ENCODE data around the gene LRRC4C.

The LRRC4C gene

GRCh38 chr11:40513281-40513680, 946.2 kb downstream of the LRRC4C start:
- Mint-ChIP-seq H3K27me3 (no peaks in the 10 kb centered on the region), H3K27ac (no peak overlapping the region), H3K4me3 (no peak overlapping the region), H3K4me1 (no peaks in the 10 kb centered on the region), H3K9me3 (peaks cover 3 to 6% of the 10 kb centered on the region in 2 donors), H3K36me3 (no peaks in the 10 kb centered on the region)
- ATAC-seq (replicated peaks) (no peak), DNase-seq (no peak)

GRCh38 chr11:40508303-40508702, 951.1 kb downstream of the LRRC4C start:
- H3K9me3 Mint-ChIP-seq: peaks cover 0 to 2% of the 10 kb centered on the region in 2 donors
- DNase-seq: no peak
- no peaks in the 10 kb centered on the region for H3K4me1 Mint-ChIP-seq
- no peaks in the 10 kb centered on the region for H3K27me3 Mint-ChIP-seq
- H3K4me3 Mint-ChIP-seq: no peak overlapping the region
- ATAC-seq (replicated peaks): no peak
- no peak overlapping the region for H3K27ac Mint-ChIP-seq
- H3K36me3 Mint-ChIP-seq: no peaks in the 10 kb centered on the region

GRCh38 chr11:40506226-40506625, 953.2 kb downstream of the LRRC4C start:
- no peak for DNase-seq
- Mint-ChIP-seq H3K4me3 (no peak overlapping the region), H3K4me1 (no peaks in the 10 kb centered on the region), H3K27ac (no peak overlapping the region), H3K36me3 (no peaks in the 10 kb centered on the region), H3K27me3 (no peaks in the 10 kb centered on the region), H3K9me3 (peaks cover 6 to 13% of the 10 kb centered on the region in 2 donors)
- ATAC-seq (replicated peaks): no peak

GRCh38 chr11:40491341-40491740, 968.1 kb downstream of the LRRC4C start:
- H3K27ac Mint-ChIP-seq: no peak overlapping the region

GRCh38 chr11:40467771-40468170, 991.7 kb downstream of the LRRC4C start:
- H3K9me3 Mint-ChIP-seq: peaks cover 0 to 9% of the 10 kb centered on the region in 2 donors
- no peak for ATAC-seq (replicated peaks)
- no peaks in the 10 kb centered on the region for H3K4me1 Mint-ChIP-seq
- no peak overlapping the region for H3K27ac Mint-ChIP-seq
- H3K27me3 Mint-ChIP-seq: no peaks in the 10 kb centered on the region
- H3K36me3 Mint-ChIP-seq: no peaks in the 10 kb centered on the region
- no peak overlapping the region for H3K4me3 Mint-ChIP-seq
- no peak for DNase-seq

More at GRCh38 chr11:40491341-40491740, 968.1 kb downstream of the LRRC4C start:
- Mint-ChIP-seq H3K27me3 (no peaks in the 10 kb centered on the region), H3K9me3 (peaks cover 3 to 5% of the 10 kb centered on the region in 2 donors), H3K36me3 (no peaks in the 10 kb centered on the region), H3K4me3 (no peak overlapping the region), H3K4me1 (no peaks in the 10 kb centered on the region)
- no peak for ATAC-seq (replicated peaks)
- DNase-seq: no peak

- DNase-seq (no peak), ATAC-seq (replicated peaks) (no peak)
- H3K36me3 Mint-ChIP-seq: no peaks in the 10 kb centered on the region
- no peak overlapping the region for H3K27ac Mint-ChIP-seq
- no peaks in the 10 kb centered on the region for H3K4me1 Mint-ChIP-seq
- no peaks in the 10 kb centered on the region for H3K27me3 Mint-ChIP-seq
- H3K9me3 Mint-ChIP-seq: peaks cover 14 to 18% of the 10 kb centered on the region in 2 donors
- no peak overlapping the region for H3K4me3 Mint-ChIP-seq
These were observed 1014.1 kb downstream of the LRRC4C start for GRCh38 chr11:40445391-40445790.

GRCh38 chr11:40444151-40444550, 1015.3 kb downstream of the LRRC4C start:
- Mint-ChIP-seq H3K4me3 (no peak overlapping the region), H3K4me1 (no peaks in the 10 kb centered on the region), H3K27me3 (no peaks in the 10 kb centered on the region), H3K9me3 (peaks cover 14 to 18% of the 10 kb centered on the region in 2 donors), H3K27ac (no peak overlapping the region), H3K36me3 (no peaks in the 10 kb centered on the region)
- ATAC-seq (replicated peaks) (no peak), DNase-seq (no peak)

- Mint-ChIP-seq H3K27me3 (no peaks in the 10 kb centered on the region), H3K4me1 (no peaks in the 10 kb centered on the region), H3K9me3 (peaks cover 4 to 14% of the 10 kb centered on the region in 2 donors), H3K4me3 (no peak overlapping the region), H3K27ac (no peak overlapping the region), H3K36me3 (no peaks in the 10 kb centered on the region)
- no peak for ATAC-seq (replicated peaks)
- DNase-seq: no peak
These were observed 1024.1 kb downstream of the LRRC4C start for GRCh38 chr11:40435344-40435743.

- Mint-ChIP-seq H3K9me3 (peaks cover 4 to 14% of the 10 kb centered on the region in 2 donors), H3K27me3 (no peaks in the 10 kb centered on the region), H3K27ac (no peak overlapping the region), H3K4me3 (no peak overlapping the region), H3K36me3 (no peaks in the 10 kb centered on the region), H3K4me1 (no peaks in the 10 kb centered on the region)
- DNase-seq (no peak), ATAC-seq (replicated peaks) (peak in 1 of 2 donors; percentile 10)
These were observed 1024.5 kb downstream of the LRRC4C start for GRCh38 chr11:40434926-40435325.

- H3K4me1 Mint-ChIP-seq: no peaks in the 10 kb centered on the region
- no peak overlapping the region for H3K4me3 Mint-ChIP-seq
- no peak overlapping the region for H3K27ac Mint-ChIP-seq
- DNase-seq (no peak), ATAC-seq (replicated peaks) (no peak)
- no peaks in the 10 kb centered on the region for H3K27me3 Mint-ChIP-seq
- no peaks in the 10 kb centered on the region for H3K36me3 Mint-ChIP-seq
- H3K9me3 Mint-ChIP-seq: peaks cover 4 to 9% of the 10 kb centered on the region in 2 donors
These were observed 1027.1 kb downstream of the LRRC4C start for GRCh38 chr11:40432358-40432757.

GRCh38 chr11:40425168-40425567, 1034.3 kb downstream of the LRRC4C start:
- no peak for DNase-seq

GRCh38 chr11:40421208-40421981, 1038.1 kb downstream of the LRRC4C start:
- no peaks in the 10 kb centered on the region for H3K4me1 Mint-ChIP-seq
- H3K36me3 Mint-ChIP-seq: no peaks in the 10 kb centered on the region
- DNase-seq (no peak), ATAC-seq (replicated peaks) (no peak)
- H3K27me3 Mint-ChIP-seq: no peaks in the 10 kb centered on the region
- no peak overlapping the region for H3K4me3 Mint-ChIP-seq
- H3K9me3 Mint-ChIP-seq: peaks cover 0 to 1% of the 10 kb centered on the region in 2 donors
- no peak overlapping the region for H3K27ac Mint-ChIP-seq

More at GRCh38 chr11:40425168-40425567, 1034.3 kb downstream of the LRRC4C start:
- Mint-ChIP-seq H3K9me3 (peaks cover 0 to 3% of the 10 kb centered on the region in 2 donors), H3K27me3 (no peaks in the 10 kb centered on the region), H3K4me1 (no peaks in the 10 kb centered on the region), H3K36me3 (no peaks in the 10 kb centered on the region), H3K27ac (no peak overlapping the region), H3K4me3 (no peak overlapping the region)
- no peak for ATAC-seq (replicated peaks)

- Mint-ChIP-seq H3K27ac (no peak overlapping the region), H3K36me3 (no peaks in the 10 kb centered on the region), H3K9me3 (peaks cover 0 to 10% of the 10 kb centered on the region in 2 donors), H3K27me3 (no peaks in the 10 kb centered on the region), H3K4me1 (no peaks in the 10 kb centered on the region), H3K4me3 (no peak overlapping the region)
- ATAC-seq (replicated peaks) (no peak), DNase-seq (no peak)
These were observed 1041.8 kb downstream of the LRRC4C start for GRCh38 chr11:40417627-40418026.

- H3K4me3 Mint-ChIP-seq: no peak overlapping the region
- no peak for DNase-seq
These were observed 1052.1 kb downstream of the LRRC4C start for GRCh38 chr11:40407355-40407754.

GRCh38 chr11:40405614-40406013, 1053.8 kb downstream of the LRRC4C start:
- Mint-ChIP-seq H3K36me3 (no peaks in the 10 kb centered on the region), H3K4me1 (no peaks in the 10 kb centered on the region), H3K27ac (no peak overlapping the region), H3K27me3 (no peaks in the 10 kb centered on the region), H3K9me3 (peaks cover 6 to 11% of the 10 kb centered on the region in 2 donors), H3K4me3 (no peak overlapping the region)
- no peak for ATAC-seq (replicated peaks)
- no peak for DNase-seq

More at GRCh38 chr11:40407355-40407754, 1052.1 kb downstream of the LRRC4C start:
- H3K9me3 Mint-ChIP-seq: peaks cover 6 to 9% of the 10 kb centered on the region in 2 donors
- no peak for ATAC-seq (replicated peaks)
- H3K27me3 Mint-ChIP-seq: no peaks in the 10 kb centered on the region
- no peaks in the 10 kb centered on the region for H3K4me1 Mint-ChIP-seq
- H3K27ac Mint-ChIP-seq: no peak overlapping the region
- H3K36me3 Mint-ChIP-seq: no peaks in the 10 kb centered on the region
